Measurements from ENCODE around the gene CSNK1A1L.
A peak's percentile ranks its signal among the peaks of the same experiment; 100 is the strongest.

Gene CSNK1A1L

DNA sequence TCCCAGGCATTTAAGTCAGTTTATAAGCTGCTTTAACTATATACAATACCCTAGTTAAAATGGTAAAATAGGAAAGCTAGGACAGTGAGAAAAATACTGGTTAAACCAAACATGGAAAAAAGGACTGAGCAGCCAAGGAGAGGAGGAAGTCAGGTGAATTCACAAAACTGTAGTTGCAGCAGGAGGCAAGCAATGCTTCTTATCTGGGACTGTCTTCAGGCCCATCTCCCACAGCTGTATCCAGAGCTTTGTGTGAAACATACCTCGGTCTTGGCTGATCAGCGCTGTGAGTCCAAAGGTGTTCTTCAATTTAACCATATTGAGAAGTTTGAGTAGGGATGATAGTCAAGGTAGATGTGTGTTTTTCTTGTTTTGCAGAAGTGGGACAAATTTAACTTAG is 30.3 kb downstream of the CSNK1A1L start:
- H3K27me3 ChIP-seq (ENCODE audit: insufficient read depth, low read length), result no peaks in the 10 kb centered on the region
- no peak overlapping the region for H3K4me3 ChIP-seq (ENCODE audit: low read depth, low read length, poor library complexity, severe bottlenecking)
- no peak overlapping the region for H3K4me2 ChIP-seq (ENCODE audit: low read length)
- H4K20me1 ChIP-seq (ENCODE audit: insufficient read depth, low read length), result no peaks in the 10 kb centered on the region
- no peaks in the 10 kb centered on the region for H3K9me3 ChIP-seq (ENCODE audit: low read length)
- no peak overlapping the region for H2AFZ ChIP-seq (ENCODE audit: low read length)
- no peak overlapping the region for H3K9ac ChIP-seq (ENCODE audit: low read length)
- no peaks in the 10 kb centered on the region for H3K79me2 ChIP-seq (ENCODE audit: insufficient read depth, low read length)
- no peaks in the 10 kb centered on the region for H3K4me1 ChIP-seq (ENCODE audit: insufficient read depth, low read length, severe bottlenecking)
- H3K9me2 ChIP-seq (ENCODE audit: low read depth, low read length), result no peaks in the 10 kb centered on the region
- H3K27ac ChIP-seq (ENCODE audit: low read depth, low read length, poor library complexity, severe bottlenecking), result no peak overlapping the region
- TF ChIP-seq, protein P1, sequence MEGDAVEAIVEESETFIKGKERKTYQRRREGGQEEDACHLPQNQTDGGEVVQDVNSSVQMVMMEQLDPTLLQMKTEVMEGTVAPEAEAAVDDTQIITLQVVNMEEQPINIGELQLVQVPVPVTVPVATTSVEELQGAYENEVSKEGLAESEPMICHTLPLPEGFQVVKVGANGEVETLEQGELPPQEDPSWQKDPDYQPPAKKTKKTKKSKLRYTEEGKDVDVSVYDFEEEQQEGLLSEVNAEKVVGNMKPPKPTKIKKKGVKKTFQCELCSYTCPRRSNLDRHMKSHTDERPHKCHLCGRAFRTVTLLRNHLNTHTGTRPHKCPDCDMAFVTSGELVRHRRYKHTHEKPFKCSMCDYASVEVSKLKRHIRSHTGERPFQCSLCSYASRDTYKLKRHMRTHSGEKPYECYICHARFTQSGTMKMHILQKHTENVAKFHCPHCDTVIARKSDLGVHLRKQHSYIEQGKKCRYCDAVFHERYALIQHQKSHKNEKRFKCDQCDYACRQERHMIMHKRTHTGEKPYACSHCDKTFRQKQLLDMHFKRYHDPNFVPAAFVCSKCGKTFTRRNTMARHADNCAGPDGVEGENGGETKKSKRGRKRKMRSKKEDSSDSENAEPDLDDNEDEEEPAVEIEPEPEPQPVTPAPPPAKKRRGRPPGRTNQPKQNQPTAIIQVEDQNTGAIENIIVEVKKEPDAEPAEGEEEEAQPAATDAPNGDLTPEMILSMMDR (IDR thresholded peaks at IDR 0.05; ENCODE audit: low read length), result no peak
- no peak for TF ChIP-seq EZH2 (IDR thresholded peaks at IDR 0.05; ENCODE audit: borderline replicate concordance, low read length)
- H3K36me3 ChIP-seq (ENCODE audit: insufficient read depth, low read length), result no peaks in the 10 kb centered on the region
- H3F3A ChIP-seq (ENCODE audit: insufficient read depth, low read length), result no peaks in the 10 kb centered on the region

DNA sequence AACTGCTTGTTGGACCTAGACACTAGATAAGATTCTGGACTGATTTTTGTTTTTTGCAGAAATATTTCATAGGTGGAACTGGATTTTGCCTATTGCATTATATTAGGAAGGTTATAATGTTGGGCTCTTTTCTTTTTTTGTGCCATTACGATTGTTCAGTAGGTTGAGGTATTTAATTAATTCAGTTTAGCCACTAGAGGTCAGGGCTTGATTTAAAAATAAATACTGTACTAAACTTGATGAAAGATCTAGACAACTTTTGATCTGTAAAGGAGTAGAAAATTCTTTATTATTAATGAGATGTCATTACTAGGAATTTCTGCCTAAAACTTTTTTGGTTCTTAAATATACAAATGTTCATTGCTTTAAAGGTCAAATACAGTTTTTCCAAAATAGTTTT is 30.8 kb downstream of the CSNK1A1L start:
- no peak overlapping the region for H3K9ac ChIP-seq (ENCODE audit: low read length)
- no peaks in the 10 kb centered on the region for H3K36me3 ChIP-seq (ENCODE audit: insufficient read depth, low read length)
- H3K27me3 ChIP-seq (ENCODE audit: insufficient read depth, low read length), result no peaks in the 10 kb centered on the region
- no peak overlapping the region for H3K27ac ChIP-seq (ENCODE audit: low read depth, low read length, poor library complexity, severe bottlenecking)
- no peaks in the 10 kb centered on the region for H3F3A ChIP-seq (ENCODE audit: insufficient read depth, low read length)
- no peaks in the 10 kb centered on the region for H3K9me2 ChIP-seq (ENCODE audit: low read depth, low read length)
- no peaks in the 10 kb centered on the region for H3K9me3 ChIP-seq (ENCODE audit: low read length)
- no peaks in the 10 kb centered on the region for H3K4me1 ChIP-seq (ENCODE audit: insufficient read depth, low read length, severe bottlenecking)
- no peak overlapping the region for H3K4me2 ChIP-seq (ENCODE audit: low read length)
- H2AFZ ChIP-seq (ENCODE audit: low read length), result no peak overlapping the region
- no peak overlapping the region for H3K4me3 ChIP-seq (ENCODE audit: low read depth, low read length, poor library complexity, severe bottlenecking)
- no peaks in the 10 kb centered on the region for H4K20me1 ChIP-seq (ENCODE audit: insufficient read depth, low read length)
- H3K79me2 ChIP-seq (ENCODE audit: insufficient read depth, low read length), result no peaks in the 10 kb centered on the region
- no peak for TF ChIP-seq EZH2 (IDR thresholded peaks at IDR 0.05; ENCODE audit: borderline replicate concordance, low read length)
- TF ChIP-seq, protein P1 (IDR thresholded peaks at IDR 0.05; ENCODE audit: low read length), result peak; percentile 26; the same call in 1 of the 2 replicates

DNA sequence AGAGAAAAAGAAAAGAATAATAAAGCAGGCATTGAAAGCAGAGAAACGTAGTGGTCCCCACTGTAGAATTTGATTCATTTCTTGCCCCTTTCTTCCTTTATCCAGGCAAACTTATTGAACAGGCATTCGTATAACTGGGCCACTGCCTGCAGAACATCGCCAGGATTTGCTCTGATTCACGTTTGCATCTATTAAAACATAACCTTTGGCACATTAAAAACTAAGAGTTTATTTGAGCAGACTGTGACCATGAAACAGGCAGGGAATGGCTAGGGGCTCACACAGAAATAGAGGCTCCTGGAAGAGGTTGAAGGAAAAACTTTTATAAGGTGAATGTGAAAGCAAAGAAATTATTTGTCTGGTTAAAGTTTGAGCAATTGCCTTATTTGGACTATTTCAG is 33.4 kb downstream of the CSNK1A1L start:
- no peaks in the 10 kb centered on the region for H3K27me3 ChIP-seq (ENCODE audit: insufficient read depth, low read length)
- H3K79me2 ChIP-seq (ENCODE audit: insufficient read depth, low read length), result no peaks in the 10 kb centered on the region
- H2AFZ ChIP-seq (ENCODE audit: low read length), result no peak overlapping the region
- no peak overlapping the region for H3K9ac ChIP-seq (ENCODE audit: low read length)
- H3K36me3 ChIP-seq (ENCODE audit: insufficient read depth, low read length), result no peaks in the 10 kb centered on the region
- H3K9me3 ChIP-seq (ENCODE audit: low read length), result no peaks in the 10 kb centered on the region
- H3K4me2 ChIP-seq (ENCODE audit: low read length), result no peak overlapping the region
- H3K9me2 ChIP-seq (ENCODE audit: low read depth, low read length), result no peaks in the 10 kb centered on the region
- no peak overlapping the region for H3K4me3 ChIP-seq (ENCODE audit: low read depth, low read length, poor library complexity, severe bottlenecking)
- H3F3A ChIP-seq (ENCODE audit: insufficient read depth, low read length), result no peaks in the 10 kb centered on the region
- TF ChIP-seq, protein P1 (IDR thresholded peaks at IDR 0.05; ENCODE audit: low read length), result no peak
- TF ChIP-seq EZH2 (IDR thresholded peaks at IDR 0.05; ENCODE audit: borderline replicate concordance, low read length), result no peak
- H3K4me1 ChIP-seq (ENCODE audit: insufficient read depth, low read length, severe bottlenecking), result no peaks in the 10 kb centered on the region
- H3K27ac ChIP-seq (ENCODE audit: low read depth, low read length, poor library complexity, severe bottlenecking), result no peak overlapping the region
- no peaks in the 10 kb centered on the region for H4K20me1 ChIP-seq (ENCODE audit: insufficient read depth, low read length)

Data from OCI-LY1 (cell line).